Ishikawa (cell line): ENCODE measurements around the gene FGF14.

Source experiments
- CEBPB ChIP-seq: IDR thresholded peaks from 2 replicates; pipeline ENCODE4 v1.6.1; 2012
- EGR1 ChIP-seq: IDR thresholded peaks from 2 replicates; pipeline ENCODE4 v1.6.1; 2012
- EP300 ChIP-seq: IDR thresholded peaks from 2 replicates; pipeline ENCODE4 v1.6.1; 2012; ENCODE audit warnings: borderline replicate concordance
- FOXM1 ChIP-seq: IDR thresholded peaks from 2 replicates; pipeline ENCODE4 v1.6.1; 2012; ENCODE audit warnings: low read depth, borderline replicate concordance
- MAX ChIP-seq: IDR thresholded peaks from 2 replicates; pipeline ENCODE4 v1.6.1; 2012
- RAD21 ChIP-seq: IDR thresholded peaks from 2 replicates; pipeline ENCODE4 v1.6.1; 2012; ENCODE audit warnings: low read depth
- REST ChIP-seq: IDR thresholded peaks from 2 replicates; pipeline ENCODE4 v1.6.1; 2012; ENCODE audit warnings: low read depth, mild to moderate bottlenecking
- TAF1 ChIP-seq: IDR thresholded peaks from 2 replicates; pipeline ENCODE4 v1.6.1; 2012; ENCODE audit warnings: low read depth, mild to moderate bottlenecking
- YY1 ChIP-seq: IDR thresholded peaks from 2 replicates; pipeline ENCODE4 v1.6.1; 2012; ENCODE audit warnings: low read depth
- TF ChIP-seq, protein P1 (sequence below): IDR thresholded peaks from 2 replicates; pipeline ENCODE4 v1.6.1; 2012

- TF ChIP-seq MAX (no peak), TAF1 (no peak), EP300 (no peak), RAD21 (no peak), FOXM1 (no peak), YY1 (no peak), REST (no peak), CEBPB (no peak), EGR1 (no peak)
- TF ChIP-seq, protein P1, sequence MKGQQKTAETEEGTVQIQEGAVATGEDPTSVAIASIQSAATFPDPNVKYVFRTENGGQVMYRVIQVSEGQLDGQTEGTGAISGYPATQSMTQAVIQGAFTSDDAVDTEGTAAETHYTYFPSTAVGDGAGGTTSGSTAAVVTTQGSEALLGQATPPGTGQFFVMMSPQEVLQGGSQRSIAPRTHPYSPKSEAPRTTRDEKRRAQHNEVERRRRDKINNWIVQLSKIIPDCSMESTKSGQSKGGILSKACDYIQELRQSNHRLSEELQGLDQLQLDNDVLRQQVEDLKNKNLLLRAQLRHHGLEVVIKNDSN: no peak
Observed at GRCh38 chr13:101959016-101959415, 442.8 kb downstream of the FGF14 start.
